Endometrial microvascular endothelial cells (primary cell): ENCODE measurements around the gene MYPN. TPM values are rescaled to one million over a fixed set of nuclear protein-coding genes. Genes with fewer than 3 reads are reported as not detected.
"Not testable (repeated sequence)": the region's sequence is repeated elsewhere in the genome, so short reads cannot be mapped to it uniquely, and the experiment has no call there.

ENCODE experiments used
- in situ Hi-C: cut with HindIII; loops from 2 replicates; pipeline ENCODE4 v1.10.0; 2017; ENCODE audit warnings: low sequenced_read_pairs, low pct_unique_long_range_greater_than_20kb; ENCODE audit errors: inconsistent ontology term
- total RNA-seq: library from RNA; depleted of rRNA; stranded (reverse); fragments of >200 nt; gene quantifications from one replicate; pipeline ENCODE4 v1.2.3, GENCODE V29; 2015; ENCODE audit errors: inconsistent ontology term

Gene MYPN, protein sequence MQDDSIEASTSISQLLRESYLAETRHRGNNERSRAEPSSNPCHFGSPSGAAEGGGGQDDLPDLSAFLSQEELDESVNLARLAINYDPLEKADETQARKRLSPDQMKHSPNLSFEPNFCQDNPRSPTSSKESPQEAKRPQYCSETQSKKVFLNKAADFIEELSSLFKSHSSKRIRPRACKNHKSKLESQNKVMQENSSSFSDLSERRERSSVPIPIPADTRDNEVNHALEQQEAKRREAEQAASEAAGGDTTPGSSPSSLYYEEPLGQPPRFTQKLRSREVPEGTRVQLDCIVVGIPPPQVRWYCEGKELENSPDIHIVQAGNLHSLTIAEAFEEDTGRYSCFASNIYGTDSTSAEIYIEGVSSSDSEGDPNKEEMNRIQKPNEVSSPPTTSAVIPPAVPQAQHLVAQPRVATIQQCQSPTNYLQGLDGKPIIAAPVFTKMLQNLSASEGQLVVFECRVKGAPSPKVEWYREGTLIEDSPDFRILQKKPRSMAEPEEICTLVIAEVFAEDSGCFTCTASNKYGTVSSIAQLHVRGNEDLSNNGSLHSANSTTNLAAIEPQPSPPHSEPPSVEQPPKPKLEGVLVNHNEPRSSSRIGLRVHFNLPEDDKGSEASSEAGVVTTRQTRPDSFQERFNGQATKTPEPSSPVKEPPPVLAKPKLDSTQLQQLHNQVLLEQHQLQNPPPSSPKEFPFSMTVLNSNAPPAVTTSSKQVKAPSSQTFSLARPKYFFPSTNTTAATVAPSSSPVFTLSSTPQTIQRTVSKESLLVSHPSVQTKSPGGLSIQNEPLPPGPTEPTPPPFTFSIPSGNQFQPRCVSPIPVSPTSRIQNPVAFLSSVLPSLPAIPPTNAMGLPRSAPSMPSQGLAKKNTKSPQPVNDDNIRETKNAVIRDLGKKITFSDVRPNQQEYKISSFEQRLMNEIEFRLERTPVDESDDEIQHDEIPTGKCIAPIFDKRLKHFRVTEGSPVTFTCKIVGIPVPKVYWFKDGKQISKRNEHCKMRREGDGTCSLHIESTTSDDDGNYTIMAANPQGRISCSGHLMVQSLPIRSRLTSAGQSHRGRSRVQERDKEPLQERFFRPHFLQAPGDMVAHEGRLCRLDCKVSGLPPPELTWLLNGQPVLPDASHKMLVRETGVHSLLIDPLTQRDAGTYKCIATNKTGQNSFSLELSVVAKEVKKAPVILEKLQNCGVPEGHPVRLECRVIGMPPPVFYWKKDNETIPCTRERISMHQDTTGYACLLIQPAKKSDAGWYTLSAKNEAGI (N-terminal part only)
- 1.1 TPM for total RNA-seq

DNA sequence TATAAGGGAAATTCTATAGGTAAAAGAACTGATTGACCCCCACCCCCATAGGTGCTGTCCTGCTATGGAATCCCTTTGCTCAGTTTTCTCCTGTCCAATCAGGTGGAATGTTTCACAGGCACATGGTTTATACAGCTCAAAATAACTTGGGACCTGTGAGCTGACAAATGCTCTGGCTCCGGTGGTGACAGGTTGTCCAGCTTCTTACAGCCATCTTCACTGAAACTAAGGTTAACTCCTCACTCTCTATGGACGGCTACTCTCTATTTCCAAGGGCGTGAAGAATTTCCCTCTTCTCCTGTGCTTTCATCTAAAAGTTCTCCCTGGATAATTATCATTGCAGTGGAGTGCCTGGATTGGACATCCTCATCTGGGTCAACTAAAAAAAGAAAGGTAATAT is at the start of gene MYPN:
MYPN (plus strand) TSS at position 158 of the 400 bp plus-strand sequence. CDS start 11,951 bp downstream, outside the sequence.
- in situ Hi-C loops = no loop called here

DNA sequence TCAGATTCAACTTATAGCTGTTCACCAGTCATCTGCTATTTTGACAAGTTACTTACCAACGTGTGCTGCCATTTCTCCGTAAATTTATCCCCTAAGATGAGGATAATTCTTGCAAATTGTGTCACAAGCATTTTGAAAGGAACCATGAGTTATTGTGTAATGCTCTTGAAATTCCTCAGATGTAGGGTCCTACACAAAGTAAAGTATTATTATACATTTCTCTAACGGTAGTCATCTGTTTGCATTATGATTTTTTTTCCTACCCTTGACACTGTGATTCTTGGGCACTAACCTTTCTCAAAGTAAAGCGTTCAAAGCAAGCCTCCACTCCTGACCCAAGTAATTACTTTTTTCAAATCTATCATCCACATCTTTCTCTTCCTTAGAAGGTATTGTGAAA is 42.3 kb upstream of the MYPN start:
- in situ Hi-C loops = no loop called here

DNA sequence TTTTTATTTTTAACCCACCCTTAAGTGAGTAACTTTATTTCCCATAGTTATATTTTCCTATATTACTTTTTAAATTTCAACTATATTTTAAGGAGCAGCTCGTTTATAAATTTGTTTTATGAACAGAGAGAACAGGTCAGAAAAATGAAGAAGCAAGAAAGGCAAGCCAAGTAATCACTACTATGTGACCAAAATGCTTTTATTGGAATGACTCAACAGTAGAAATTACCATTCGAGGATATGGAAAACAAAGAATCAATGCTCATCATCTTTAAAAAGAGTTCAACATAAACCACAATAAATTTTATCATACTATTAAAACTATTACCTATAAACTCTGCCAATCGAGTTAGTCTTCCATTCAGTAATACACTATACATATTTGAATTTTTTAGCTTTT is 41.8 kb upstream of the MYPN start:
- in situ Hi-C loops = no loop called here

DNA sequence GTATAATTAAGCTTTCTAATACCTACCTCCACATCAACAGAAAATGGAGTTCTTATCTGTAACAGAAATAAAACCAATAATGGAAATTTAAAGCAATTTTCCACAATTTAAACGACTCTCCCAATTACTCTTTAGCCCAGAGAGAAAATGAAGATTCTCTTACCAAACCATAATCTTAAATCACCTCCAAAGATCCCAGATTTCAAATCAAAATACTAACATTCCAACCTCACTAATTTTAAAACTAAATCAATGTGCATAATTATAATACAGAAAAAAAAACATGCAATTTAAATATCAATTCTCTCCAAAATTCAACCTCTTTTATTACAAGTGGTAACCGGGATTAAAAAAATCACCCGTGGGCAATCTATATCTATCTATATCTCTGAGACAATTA is 35.7 kb upstream of the MYPN start:
- in situ Hi-C loops = no loop called here

DNA sequence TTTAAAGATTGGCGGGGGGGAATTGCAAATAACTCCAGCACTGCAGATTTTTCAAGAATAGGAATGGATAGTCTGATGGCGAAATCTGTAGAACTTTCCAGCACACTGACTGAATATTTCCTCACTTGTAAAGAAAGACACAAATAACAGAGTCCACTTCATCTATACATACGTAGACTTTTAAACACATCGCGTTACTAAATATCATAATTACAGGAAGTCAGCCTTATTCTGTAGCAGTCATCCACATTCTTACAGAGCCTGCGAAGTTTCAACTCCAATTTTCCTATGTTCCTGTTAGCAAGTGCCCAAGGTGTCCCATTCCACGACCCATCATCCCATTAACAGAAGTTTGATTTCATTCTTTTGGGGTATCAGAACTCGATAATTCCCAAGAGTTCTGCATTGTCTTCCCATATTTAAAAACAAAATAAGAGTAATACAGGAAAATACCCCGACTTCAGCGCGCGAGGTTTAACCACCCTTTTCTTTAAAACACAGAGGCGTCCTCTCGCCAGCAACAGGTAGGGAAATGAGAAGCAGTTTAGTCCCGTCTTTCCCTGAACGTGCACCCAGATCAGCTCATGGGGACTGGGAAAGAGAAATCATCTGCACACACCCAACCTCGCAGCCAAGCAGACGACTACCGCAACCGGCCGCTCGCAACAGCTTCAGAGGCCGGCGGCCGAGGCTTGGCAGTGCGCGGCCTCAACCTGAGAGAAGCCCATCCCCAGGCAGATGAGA is 35.1 kb upstream of the MYPN start:
- in situ Hi-C loops = no loop called here

DNA sequence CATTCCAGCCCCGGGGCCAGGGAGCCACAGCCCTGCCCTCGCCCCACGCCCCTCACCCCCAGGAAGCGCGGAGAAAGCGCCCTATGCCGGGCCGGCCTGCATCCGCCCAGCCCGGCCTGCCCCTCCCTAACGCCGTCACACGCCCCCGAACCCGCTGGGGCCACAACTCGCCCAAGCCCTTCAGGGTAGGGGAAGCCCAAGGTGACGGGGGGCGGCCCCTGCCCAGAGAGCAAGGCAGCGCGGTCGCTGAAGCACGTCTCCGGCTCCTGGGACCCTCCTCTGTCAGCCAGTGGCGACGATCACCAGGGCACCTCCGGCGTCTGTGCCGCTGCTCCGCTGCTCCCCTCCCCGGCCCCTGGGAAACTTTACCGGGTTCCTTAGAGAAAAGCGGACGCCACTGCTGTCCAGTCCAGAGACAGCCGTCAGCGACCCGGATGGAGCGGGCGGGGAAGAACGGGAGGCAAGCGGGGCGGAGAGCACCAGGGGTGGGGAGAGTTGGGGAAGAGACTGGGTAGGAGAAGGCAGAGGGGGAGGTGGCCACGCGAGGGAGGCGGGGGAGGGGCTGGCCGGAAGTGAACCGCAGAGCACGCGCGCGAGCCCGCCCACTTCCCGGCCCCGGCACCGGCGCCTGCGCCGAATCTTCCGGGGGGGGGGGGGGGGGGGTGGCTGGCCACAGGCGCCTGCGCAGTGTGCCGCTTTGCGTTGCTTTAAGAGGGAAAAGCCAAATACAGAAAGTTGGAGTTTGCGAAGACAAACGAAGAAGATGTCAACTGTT is 34.3 kb upstream of the MYPN start, which contains the start of gene HERC4:
HERC4 (minus strand) TSS at position 509 of the 775 bp plus-strand sequence. CDS start 2,175 bp downstream, outside the sequence.
- in situ Hi-C loops = no loop called here

DNA sequence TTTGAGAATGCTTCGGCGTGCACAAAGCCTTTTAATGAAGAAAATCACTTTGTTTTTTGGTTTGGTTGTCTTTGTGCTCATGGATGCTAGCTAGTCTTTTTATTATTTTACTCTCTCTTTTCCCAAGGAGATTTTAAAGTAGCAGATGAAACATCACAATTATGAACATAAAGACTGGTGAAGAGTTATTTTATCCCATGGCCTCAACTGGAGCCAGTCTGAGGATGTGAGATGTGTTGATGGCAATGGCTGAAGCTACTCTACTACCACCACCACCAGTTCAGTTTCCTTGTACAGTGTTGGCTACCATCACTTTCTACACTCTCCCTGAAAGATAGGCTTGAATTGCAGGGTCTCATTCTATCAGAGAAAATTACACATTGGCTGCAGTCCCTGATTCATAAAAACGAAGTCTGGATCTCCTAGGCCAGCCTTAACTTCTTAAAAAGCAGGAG is 33.7 kb upstream of the MYPN start:
- in situ Hi-C loops = no loop called here

DNA sequence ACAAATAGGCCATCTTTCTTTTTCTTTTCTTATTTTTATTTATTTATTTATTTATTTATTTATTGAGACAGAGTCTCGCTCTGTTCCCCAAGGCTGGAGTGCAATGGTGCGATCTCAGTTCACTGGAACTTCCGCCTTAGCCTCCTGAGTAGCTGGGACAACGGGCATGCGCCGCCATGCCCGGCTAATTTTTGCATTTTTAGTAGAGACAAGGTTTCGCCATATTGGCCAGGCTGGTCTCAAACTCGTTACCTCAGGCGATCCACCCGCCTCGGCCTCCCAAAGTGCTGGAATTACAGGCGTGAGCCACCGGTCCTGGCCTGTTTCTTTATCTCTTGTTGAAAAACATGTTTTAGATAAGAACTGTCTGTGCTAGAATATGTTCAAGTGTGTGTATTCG is 33.2 kb upstream of the MYPN start:
- in situ Hi-C loops = not testable (repeated sequence)

DNA sequence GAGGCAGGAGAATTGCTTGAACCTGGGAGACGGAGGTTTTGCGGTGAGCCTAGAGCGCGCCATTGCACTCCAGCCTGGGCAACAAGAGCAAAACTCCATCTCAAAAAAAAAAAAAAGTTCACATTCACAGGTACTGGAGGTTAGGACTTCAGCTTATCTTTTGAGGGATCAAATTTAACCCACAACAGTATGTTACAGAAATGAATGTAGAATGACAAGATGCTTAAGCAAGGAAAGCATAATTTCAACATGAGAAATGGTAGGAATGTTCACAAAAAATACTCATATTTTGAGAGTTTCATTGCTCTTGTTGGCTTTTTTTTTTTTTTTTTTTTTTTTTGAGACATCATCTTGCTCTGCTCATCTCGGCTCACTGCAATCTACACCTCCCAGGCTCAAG is 32.3 kb upstream of the MYPN start:
- in situ Hi-C loops = no loop called here

DNA sequence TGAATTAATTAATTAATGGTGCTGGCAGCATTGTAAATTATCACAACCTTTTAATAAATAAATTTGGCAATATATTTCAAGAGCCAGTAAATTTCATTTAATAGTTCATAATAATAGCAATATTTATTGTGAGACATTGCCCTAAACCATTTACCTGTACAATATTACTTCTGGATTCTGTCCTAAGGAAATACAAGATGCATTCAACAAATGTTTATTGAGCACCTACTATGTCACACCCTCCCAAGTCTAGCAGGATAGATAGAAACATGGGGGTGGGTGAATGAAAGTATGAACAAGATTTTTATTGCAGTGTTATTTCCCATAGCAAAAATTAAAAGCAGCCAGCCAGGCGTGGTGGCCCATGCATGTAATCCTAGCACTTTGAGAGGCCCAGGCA is 29.9 kb upstream of the MYPN start:
- in situ Hi-C loops = no loop called here

DNA sequence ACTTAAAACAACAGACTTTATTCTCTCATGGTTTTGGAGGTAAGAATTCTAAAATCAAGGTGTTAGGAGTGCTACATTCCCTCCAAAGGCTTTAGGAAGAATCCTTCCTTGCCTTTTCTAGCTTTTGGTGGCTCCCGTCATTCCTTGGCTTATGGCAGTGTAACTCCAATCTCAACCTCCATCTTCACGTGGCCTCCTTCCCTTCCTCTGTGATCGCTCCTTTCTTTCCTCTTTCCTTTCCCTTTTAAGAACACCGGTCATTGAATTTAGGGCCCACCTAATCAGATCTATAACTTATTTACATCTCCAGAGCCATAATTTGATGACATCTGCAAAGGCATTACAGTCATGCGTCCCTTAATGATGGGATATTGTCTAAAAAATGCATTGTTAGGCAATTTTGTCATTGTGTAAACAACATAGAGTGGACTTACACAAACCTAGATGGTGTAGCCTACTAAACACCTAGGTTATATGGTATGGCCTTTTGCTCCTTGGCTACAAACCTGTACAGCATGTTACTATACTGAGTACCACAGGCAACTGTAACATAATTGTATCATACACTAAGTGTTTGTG is 28.3 kb upstream of the MYPN start:
- in situ Hi-C loops = no loop called here

DNA sequence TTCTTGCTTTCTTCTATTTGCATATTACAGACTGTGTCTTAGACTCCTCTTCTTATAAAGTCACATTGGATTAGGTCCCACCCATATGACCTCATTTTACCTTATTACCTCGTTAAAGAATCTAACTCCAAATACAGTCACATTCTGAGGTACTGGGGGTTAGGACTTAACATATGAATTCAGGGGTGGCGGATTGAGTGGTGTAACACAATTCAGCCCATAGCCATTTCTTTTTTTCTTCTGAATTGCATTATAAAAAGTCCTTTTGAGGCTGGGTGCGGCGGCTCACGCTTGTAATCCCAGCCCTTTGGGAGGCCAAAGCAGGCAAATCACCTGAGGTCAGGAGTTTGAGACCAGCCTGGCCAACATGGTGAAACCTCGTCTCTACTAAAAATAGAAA is 27.4 kb upstream of the MYPN start:
- in situ Hi-C loops = no loop called here

DNA sequence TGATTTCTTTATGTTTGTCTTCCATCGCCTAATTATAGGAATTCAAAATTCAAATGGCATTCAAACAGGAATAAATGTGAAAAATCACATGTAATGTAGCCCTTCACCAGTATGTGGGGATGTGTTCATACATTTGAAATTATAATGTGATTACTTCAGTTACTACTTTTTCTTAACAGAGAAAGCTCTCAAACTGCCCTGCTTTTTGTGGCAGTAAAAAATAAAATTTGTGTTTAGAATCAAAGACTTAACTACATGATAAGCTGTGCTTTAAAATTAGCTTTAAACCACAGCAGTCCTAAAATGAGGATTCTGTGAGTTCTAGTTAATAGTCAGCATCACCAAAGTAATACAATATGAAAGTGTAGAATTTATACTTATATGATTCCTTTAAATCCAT is 26.4 kb upstream of the MYPN start:
- in situ Hi-C loops = no loop called here

DNA sequence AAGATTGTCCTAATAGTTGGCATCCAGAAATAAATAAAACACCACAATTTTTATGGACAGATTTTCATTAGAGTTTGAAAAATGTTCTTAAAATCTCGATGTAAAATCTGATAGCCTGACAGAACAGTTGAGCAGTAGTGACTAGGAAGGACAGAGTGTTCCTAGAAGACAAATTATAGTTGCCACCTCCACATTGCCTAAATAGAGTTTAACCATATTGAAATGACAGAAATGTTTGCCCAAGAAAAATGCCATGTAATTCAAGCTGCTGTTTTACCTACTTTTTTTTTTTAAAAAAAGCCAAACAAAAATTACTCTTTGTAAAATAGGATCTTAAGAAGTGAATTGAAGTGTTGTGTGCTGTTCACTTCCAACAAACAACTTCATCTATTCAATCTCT is 25.3 kb upstream of the MYPN start:
- in situ Hi-C loops = no loop called here

DNA sequence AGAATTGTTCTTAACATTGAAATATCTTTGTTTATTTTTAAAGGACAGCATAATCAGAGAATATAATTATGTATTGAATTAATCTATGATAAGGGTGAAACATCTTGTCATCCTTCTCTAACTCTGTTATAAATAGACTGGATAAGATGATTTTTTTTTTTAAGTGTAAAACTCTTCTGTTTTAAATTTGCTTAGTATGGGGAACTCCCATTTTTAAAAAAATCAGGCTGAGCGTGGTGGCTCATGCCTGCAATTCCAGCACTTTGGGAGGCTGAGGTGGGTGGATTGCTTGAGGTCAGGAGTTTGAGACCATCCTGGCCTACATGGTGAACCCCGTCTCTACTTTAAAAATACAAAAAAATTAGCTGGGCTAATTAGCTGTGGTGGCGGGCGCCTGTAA is 24.8 kb upstream of the MYPN start:
- in situ Hi-C loops = no loop called here

DNA sequence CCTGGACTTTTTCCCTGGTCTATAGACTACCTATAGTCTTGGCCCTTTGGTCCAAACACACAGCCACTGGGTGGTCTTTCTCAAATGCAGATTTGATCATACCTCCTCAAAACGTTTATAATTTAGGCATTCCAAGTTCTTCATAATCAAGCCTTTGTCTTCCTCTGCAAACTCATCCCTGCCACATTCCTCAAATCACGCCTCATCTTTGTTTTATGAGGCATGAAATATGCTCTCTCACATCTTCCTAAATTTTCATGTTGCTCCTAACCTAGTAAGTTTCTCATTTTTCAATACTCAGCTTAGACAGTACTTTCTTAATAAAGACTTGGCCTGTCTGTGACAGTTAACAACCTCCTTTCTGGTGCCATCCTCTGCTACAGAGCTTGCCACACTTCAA is 23.3 kb upstream of the MYPN start:
- in situ Hi-C loops = no loop called here

DNA sequence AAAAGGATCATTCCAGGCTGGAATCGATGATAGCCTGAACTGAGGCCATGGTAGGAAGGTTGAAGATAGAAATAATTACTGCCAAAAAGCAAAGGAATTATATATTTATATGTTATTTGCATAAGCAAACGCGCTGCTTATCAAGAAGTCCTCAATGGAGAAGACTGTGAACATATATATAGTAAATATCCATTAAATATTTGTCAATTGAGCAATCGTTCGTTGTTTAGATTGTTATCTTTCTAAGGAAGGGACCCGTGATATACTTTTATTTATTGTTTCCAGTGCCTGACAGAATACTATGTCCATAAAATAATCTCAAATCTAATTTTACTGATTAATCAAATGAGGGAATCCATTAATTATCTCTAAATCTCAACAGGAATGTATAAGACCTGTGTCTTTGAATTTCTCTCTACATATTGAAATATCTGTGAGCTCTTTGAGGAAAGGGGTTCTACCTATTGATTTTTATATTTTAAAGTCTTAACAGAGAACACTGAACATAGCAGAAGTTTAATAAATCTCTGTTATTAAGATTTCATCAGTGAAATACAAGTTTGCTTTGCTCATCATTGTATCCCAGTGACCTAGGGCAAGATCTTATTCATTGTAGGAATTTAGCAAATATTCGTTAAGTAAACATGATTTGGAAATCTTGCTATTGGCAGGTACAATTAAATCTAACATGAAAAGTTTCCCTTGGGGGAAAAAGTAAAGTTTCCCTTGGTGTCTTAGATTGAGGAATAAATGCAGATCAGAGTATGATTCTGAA is 22.2 kb upstream of the MYPN start:
- in situ Hi-C loops = no loop called here
